A172 (cell line): ENCODE measurements around the gene TTYH1. TPM values are rescaled to one million over a fixed set of nuclear protein-coding genes. Genes with fewer than 3 reads are reported as not detected.
"Not testable (repeated sequence)": the region's sequence is repeated elsewhere in the genome, so short reads cannot be mapped to it uniquely, and the experiment has no call there.

ENCODE experiments used
- DNase-seq: peaks from one replicate; pipeline ENCODE4 v3.0.0-alpha.2; 2015; ENCODE audit warnings: low spot score
- total RNA-seq: library from RNA; depleted of rRNA; stranded (reverse); fragments of >200 nt; shearing (Covaris generic); gene quantifications from 2 replicates; pipeline ENCODE4 v1.2.3, GENCODE V29; 2014

TTYH1 gene
- total RNA-seq, 1 experiment from 2014 or later: not detected

DNA sequence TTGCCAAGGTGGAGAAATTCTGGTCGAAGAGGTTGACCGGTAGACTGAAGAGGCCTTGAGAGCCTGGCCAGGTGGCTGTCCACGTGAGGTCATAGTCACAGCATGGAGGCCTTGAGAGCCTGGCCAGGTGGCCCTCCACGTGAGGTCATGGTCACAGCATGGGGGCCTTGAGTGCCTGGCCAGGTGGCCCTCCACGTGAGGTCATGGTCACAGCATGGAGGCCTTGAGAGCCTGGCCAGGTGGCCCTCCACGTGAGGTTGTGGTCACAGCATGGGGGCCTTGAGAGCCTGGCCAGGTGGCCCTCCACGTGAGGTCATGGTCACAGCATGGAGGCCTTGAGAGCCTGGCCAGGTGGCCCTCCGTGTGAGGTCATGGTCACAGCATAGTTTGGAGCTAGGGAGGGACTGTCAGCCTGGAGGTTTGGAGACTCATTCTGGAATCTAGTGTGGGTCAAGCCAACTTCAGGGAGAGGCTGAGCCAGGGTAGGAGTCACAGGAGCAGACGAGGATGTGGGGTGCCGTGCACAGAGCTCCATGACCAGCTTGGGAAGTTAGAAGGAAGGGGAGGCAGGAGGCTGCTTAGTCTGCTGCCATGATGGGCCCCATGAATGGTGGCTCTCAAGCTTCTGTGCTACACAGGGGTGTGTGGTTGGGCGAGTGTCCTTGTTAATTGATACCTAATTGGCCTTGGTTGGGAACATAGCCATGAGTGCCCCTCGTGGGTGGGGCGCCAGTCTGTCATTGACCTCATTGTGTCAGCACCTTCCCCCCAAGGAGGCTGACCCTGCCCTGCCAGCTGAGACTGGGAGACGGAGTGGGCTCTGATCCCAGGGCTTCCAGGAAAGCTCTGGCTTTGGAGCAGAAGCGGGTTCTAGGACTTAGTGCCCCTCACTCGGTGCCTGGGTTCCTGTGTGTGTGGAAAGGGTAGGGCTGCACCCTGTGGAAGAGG, 44.3 kb downstream of the TTYH1 start:
- DNase-seq: no peak

GRCh38 chr19:54460230-54461005, 45.2 kb downstream of the TTYH1 start:
- DNase-seq: no peak

- DNase-seq: no peak
Observed at GRCh38 chr19:54461210-54461609, 45.9 kb downstream of the TTYH1 start.

DNA sequence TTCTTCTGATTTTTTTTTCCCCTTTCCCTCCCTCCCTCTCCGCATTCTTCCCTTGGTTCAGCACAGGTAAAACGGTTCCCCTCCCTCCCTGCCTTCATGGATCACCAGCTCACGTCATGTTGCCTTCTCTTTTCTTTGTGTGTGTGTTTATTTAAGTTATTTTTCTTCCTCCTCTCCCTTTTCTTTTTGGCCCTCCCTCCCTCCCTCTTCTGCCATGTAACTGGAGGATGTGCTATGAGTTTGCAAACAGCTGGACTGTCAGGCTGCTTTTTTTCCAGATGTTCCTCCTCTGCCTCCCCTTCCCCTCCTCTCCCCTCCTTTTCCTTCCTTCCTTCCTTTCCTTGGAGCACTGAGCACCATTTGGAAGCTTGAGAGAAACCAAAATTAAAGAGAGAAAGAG, 46.3 kb downstream of the TTYH1 start:
- no peak for DNase-seq

DNA sequence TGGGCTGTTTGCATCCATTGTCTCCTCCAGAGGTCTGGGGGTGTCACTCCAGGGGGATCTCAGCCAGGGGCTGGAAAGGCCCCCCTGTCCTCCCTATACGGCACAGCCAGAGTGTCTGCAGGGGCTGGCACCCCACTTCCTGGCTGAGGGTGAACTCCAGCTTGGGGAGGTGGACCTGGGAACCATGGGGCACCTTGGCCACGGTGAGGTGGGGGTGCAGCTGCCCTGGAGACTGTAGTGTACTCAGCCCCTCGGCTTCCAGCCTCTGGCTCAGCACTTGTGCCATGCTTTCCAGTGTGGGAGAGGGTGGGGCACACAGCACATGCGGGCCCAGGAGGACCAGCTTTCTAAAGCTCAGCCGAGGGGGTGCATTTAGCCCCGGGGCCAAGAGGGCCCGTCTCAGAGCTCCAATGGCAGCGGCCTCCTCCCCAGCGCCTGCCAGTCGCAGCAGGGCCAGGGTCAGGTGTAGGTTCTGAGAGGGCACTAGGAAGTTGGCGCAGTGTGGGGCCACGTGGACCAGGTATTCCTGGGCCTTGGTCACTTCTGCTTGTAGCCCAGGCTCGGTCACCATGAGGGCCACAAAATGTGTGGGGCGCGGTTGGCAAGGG, 46.9 kb downstream of the TTYH1 start:
- DNase-seq: no peak

- DNase-seq: no peak
Observed at GRCh38 chr19:54462655-54463530, 47.6 kb downstream of the TTYH1 start.

GRCh38 chr19:54463531-54464043, 48.3 kb downstream of the TTYH1 start, which contains the start of gene LENG9:
TSS of gene LENG9 (minus strand) at chr19:54463778. CDS start at chr19:54463526, 252 bp downstream.
- DNase-seq: peak; percentile 81

DNA sequence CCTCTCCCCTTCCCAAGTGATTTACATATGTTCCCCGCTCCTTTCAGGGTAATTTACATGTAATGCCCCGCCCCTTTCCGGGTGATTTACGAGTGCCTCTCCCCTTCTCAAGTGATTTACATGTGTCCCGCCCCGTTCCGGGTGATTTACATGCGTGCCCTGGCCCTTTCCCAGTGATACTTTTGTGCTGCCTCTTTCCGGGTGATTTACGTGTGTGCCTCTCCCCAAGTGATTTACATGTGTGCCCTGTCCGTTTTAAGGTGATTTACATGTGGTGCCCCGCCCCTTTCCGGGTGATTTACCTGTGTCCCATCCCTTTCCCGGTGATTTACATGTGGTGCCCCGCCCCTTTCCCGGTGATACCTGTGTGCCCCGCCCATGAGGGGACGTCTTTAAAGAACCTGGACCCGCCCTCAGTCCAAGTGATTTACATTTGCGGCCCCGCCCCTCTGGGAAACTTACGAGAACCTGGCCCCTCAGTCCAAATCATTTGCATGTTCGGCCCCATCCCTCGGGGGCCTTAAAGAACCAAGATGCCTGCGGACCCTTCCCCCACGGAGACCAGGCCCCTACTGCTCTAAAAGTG, 48.9 kb downstream of the TTYH1 start:
- DNase-seq: peak; percentile 84

GRCh38 chr19:54464630-54465425, 49.6 kb downstream of the TTYH1 start:
- DNase-seq: peak; percentile 84

- no peak for DNase-seq
Observed at GRCh38 chr19:54465426-54466109, 50.3 kb downstream of the TTYH1 start.

DNA sequence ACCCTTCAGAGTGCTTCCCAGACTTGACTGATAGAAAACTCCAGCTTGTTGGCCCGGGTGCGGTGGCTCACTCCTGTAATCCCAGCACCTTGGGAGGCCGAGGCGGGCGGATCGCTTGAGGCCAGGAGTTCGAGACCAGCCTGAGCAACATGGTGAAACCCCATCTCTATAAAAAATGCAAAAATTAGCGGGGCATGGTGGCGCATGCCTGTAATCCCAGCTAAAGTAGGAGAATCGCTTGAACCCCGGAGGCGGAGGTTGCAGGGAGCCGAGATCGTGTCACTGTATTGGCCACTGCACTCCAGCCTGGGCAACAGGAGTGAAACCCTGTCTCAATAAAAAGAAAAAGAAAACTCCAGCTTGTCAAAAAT, 50.8 kb downstream of the TTYH1 start:
- DNase-seq: not testable (repeated sequence)

GRCh38 chr19:54469496-54469934, 54.3 kb downstream of the TTYH1 start:
- DNase-seq: no peak

GRCh38 chr19:54470276-54470887, 55.1 kb downstream of the TTYH1 start:
- no peak for DNase-seq

GRCh38 chr19:54470991-54471782, 55.9 kb downstream of the TTYH1 start:
- no peak for DNase-seq

DNA sequence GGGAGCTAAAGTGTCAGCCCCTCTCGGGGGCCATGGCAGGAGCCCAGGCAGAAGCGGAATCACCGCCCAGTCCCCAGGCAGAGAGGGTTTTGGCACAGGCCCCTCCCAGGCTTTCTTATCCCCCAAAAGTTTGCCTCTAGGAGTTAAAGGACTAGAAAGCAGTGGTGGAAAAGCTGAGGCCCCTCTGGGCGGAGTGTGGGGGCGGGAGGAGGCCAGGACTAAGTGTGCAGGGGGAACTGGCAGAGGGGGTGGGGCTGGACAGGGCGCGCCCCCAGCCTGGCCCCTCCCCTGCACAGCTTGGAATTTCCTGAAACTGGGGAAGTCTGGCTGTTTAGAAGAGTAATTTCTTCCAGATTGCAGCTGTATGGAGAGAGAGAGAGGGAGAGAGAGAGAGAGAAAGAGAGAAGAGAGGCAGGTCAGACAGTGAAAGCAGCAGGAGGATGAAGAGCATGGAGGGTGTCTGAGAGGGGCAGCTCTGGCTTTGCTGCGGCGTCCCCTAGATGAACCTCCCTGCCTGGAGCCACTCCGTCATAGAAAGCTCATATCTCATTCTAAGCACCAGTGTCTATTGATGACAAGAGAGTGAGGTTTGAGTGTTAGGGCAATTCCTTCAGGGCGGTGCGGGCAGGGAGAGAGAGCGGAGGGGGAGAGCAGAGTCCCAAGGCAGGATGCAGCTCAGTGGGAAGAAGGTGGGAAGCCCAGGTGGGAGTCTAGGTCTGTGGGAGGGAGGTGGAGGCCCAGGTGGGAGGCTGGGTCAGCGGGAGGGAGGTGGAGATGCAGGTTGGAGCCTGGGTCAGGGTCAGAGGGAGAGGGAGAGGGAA, 58.0 kb downstream of the TTYH1 start, which contains the start of gene CDC42EP5:
CDC42EP5 (minus strand) TSS at position 226 of the 821 bp plus-strand sequence. CDS start 7,749 bp downstream, outside the sequence.
- DNase-seq: peak; percentile 70

DNA sequence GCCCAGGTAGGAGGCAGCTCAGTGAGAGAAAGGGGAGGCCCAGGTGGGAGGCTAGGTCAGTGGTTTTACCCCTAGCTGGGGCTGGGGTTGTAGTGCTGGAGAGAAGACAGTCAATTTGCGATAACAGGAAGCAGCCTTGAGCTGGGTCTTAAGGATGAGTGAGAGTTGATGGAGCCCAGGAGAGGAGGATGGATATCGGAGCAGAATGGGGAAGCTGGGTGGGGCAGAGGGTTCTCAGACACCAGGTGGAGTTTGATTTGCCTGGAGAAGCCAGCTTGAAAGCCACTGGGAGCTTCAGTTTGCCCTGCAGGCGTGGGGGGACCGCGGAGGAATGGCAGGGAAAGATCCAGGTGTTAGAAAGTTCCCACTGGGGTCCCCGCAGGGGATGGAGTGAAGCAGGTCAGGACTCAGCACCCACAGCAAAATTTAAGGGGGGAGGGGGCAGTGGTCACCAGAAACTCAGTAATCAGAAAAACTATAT, 58.7 kb downstream of the TTYH1 start:
- DNase-seq: no peak

DNA sequence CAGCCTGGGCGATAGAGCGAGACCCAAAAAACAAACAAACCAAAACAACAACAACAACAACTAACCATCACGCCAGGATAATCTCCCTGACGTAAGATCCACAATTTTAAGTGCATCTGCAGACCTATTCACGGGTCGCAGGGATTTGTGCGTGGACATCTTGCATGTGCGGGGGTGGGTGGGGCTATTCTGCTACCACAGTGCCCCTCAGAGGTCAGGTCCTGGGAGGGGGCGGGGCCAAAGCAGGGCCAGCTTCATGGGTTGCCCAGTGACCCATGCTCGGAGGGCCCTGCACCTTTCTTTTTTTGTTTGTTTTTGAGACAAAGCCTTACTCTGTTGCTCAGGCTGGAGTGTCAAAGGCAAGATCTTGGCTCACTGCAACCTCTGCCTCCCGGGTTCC, 60.4 kb downstream of the TTYH1 start:
- no peak for DNase-seq
